PC-3 (cell line): Measurements from ENCODE around the gene PAF1.

Experiments used
- CTCF ChIP-seq: fragments of 300-600 bp; sonication (generic); conservative IDR thresholded peaks from 2 replicates; pipeline ENCODE4 v1.5.1; 2017; ENCODE audit warnings: antibody characterized with exemption, low read depth, mild to moderate bottlenecking, low read length
- EZH2 ChIP-seq: fragments of 300-600 bp; sonication (generic); IDR thresholded peaks from one replicate; pipeline ENCODE4 v1.6.1; 2017; ENCODE audit warnings: antibody characterized with exemption, mild to moderate bottlenecking, low read length; ENCODE audit not compliant: unreplicated experiment
- EZH2phosphoT487 ChIP-seq: fragments of 300-600 bp; sonication (generic); IDR thresholded peaks from 2 replicates; pipeline ENCODE4 v1.6.1; 2018; ENCODE audit warnings: mild to moderate bottlenecking, antibody characterized with exemption, low read length, borderline replicate concordance

- TF ChIP-seq CTCF (no peak), EZH2 (no peak), EZH2phosphoT487 (no peak)
These were observed 36.8 kb upstream of the PAF1 start for GRCh38 chr19:39427707-39428106.
